ENCODE results near the gene MMS19.

DNA sequence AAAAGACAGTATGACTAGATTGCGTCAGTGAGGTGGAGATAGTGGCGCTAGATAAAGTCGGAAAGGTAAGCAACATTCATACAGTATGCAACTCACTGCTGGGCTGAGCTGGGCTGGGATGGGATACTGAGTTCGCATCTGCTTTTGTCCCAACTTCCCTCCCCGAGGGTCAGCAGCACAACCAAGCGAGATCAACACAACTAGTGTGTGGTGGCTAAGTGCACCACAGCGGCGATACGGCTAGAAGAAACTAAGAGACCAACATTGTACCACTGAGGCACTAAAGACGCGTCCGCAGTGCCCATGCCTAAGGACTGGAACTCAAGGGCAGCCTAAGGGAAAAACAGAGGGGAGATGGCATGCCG lies 52.9 kb downstream of the MMS19 start:
- TF ChIP-seq, protein P1, sequence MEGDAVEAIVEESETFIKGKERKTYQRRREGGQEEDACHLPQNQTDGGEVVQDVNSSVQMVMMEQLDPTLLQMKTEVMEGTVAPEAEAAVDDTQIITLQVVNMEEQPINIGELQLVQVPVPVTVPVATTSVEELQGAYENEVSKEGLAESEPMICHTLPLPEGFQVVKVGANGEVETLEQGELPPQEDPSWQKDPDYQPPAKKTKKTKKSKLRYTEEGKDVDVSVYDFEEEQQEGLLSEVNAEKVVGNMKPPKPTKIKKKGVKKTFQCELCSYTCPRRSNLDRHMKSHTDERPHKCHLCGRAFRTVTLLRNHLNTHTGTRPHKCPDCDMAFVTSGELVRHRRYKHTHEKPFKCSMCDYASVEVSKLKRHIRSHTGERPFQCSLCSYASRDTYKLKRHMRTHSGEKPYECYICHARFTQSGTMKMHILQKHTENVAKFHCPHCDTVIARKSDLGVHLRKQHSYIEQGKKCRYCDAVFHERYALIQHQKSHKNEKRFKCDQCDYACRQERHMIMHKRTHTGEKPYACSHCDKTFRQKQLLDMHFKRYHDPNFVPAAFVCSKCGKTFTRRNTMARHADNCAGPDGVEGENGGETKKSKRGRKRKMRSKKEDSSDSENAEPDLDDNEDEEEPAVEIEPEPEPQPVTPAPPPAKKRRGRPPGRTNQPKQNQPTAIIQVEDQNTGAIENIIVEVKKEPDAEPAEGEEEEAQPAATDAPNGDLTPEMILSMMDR (IDR thresholded peaks at IDR 0.05; ENCODE audit: insufficient read depth, low read length), result no peak
- no peak; the same call in 1 of the 2 replicates for TF ChIP-seq POLR2AphosphoS5 (IDR thresholded peaks at IDR 0.05; ENCODE audit: low read depth)
- TF ChIP-seq, protein P2, sequence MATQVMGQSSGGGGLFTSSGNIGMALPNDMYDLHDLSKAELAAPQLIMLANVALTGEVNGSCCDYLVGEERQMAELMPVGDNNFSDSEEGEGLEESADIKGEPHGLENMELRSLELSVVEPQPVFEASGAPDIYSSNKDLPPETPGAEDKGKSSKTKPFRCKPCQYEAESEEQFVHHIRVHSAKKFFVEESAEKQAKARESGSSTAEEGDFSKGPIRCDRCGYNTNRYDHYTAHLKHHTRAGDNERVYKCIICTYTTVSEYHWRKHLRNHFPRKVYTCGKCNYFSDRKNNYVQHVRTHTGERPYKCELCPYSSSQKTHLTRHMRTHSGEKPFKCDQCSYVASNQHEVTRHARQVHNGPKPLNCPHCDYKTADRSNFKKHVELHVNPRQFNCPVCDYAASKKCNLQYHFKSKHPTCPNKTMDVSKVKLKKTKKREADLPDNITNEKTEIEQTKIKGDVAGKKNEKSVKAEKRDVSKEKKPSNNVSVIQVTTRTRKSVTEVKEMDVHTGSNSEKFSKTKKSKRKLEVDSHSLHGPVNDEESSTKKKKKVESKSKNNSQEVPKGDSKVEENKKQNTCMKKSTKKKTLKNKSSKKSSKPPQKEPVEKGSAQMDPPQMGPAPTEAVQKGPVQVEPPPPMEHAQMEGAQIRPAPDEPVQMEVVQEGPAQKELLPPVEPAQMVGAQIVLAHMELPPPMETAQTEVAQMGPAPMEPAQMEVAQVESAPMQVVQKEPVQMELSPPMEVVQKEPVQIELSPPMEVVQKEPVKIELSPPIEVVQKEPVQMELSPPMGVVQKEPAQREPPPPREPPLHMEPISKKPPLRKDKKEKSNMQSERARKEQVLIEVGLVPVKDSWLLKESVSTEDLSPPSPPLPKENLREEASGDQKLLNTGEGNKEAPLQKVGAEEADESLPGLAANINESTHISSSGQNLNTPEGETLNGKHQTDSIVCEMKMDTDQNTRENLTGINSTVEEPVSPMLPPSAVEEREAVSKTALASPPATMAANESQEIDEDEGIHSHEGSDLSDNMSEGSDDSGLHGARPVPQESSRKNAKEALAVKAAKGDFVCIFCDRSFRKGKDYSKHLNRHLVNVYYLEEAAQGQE (IDR thresholded peaks at IDR 0.05; ENCODE audit: insufficient replicate concordance, low read depth), result no peak
- no peak for TF ChIP-seq GABPA (IDR thresholded peaks at IDR 0.05; ENCODE audit: low read depth)
- TF ChIP-seq SPI1 (IDR thresholded peaks at IDR 0.05; ENCODE audit: borderline replicate concordance, low read depth), result no peak
